Mesenchymal stem cell (in vitro differentiated cells and primary cell): ENCODE measurements around the gene HNRNPUL1.

ENCODE experiments used
- DNase-seq: peaks from one replicate; pipeline ENCODE4 v3.0.0-alpha.2; 2013
- H2AFZ ChIP-seq: one replicate; pipeline ENCODE4 v1.6.1; 2013; ENCODE audit warnings: low read depth, mild to moderate bottlenecking, control low read depth, inconsistent platforms, low read length, moderate library complexity
- H2AK5ac ChIP-seq: 2 replicates; pipeline ENCODE4 v1.6.1; 2013; ENCODE audit warnings: low read length, moderate library complexity, mild to moderate bottlenecking, inconsistent platforms; ENCODE audit not compliant: severe bottlenecking
- H2BK120ac ChIP-seq: one replicate; pipeline ENCODE4 v1.6.1; 2013; ENCODE audit warnings: low read depth, mild to moderate bottlenecking, inconsistent platforms, low read length, moderate library complexity
- H2BK12ac ChIP-seq, 2 experiments: one replicate each; pipeline ENCODE4 v1.6.1; 2013; ENCODE audit warnings: inconsistent platforms in 2 of 2, low read length in 2 of 2, mild to moderate bottlenecking in 2 of 2, moderate library complexity in 2 of 2, control low read depth in 1 of 2
- H2BK15ac ChIP-seq: one replicate; pipeline ENCODE4 v1.6.1; 2013; ENCODE audit warnings: mild to moderate bottlenecking, low read depth, inconsistent platforms; ENCODE audit not compliant: poor library complexity, severe bottlenecking
- H2BK5ac ChIP-seq: 2 replicates; pipeline ENCODE4 v1.6.1; 2013; ENCODE audit warnings: low read depth, mild to moderate bottlenecking, low read length, control low read depth, inconsistent platforms; ENCODE audit not compliant: poor library complexity, severe bottlenecking
- H3K14ac ChIP-seq, 2 experiments: one replicate each; pipeline ENCODE4 v1.6.1; 2013; ENCODE audit warnings: inconsistent platforms in 2 of 2, low read length in 2 of 2, control low read depth in 1 of 2, mild to moderate bottlenecking in 1 of 2, moderate library complexity in 1 of 2
- H3K18ac ChIP-seq, 2 experiments: one replicate each; pipeline ENCODE4 v1.6.1; 2013; ENCODE audit warnings: inconsistent platforms in 2 of 2, low read length in 2 of 2, control low read depth in 1 of 2, low read depth in 1 of 2, mild to moderate bottlenecking in 1 of 2
- H3K23ac ChIP-seq, 2 experiments: one replicate each; pipeline ENCODE4 v1.6.1; 2013; ENCODE audit warnings: inconsistent platforms in 2 of 2, low read length in 2 of 2, mild to moderate bottlenecking in 2 of 2, moderate library complexity in 2 of 2, control low read depth in 1 of 2
- H3K27ac ChIP-seq: 2 replicates; pipeline ENCODE4 v1.5.1; 2013; ENCODE audit warnings: mild to moderate bottlenecking, moderate library complexity, low read length, control low read depth, inconsistent platforms; ENCODE audit not compliant: poor library complexity, severe bottlenecking
- H3K27me3 ChIP-seq, 2 experiments: 2 replicates each; pipeline versions ENCODE4 v1.6.1 to v1.7.0; 2013; ENCODE audit warnings: low read length in 2 of 2, mild to moderate bottlenecking in 2 of 2, moderate library complexity in 2 of 2, control low read depth in 1 of 2, inconsistent platforms in 1 of 2; ENCODE audit not compliant: control insufficient read depth in 1 of 2, insufficient read depth in 1 of 2
- H3K36me3 ChIP-seq, 2 experiments: 2 replicates each; pipeline versions ENCODE4 v1.6.1 to v1.7.0; 2013; ENCODE audit warnings: low read length in 2 of 2, control low read depth in 1 of 2, inconsistent platforms in 1 of 2, low read depth in 1 of 2, mild to moderate bottlenecking in 1 of 2; ENCODE audit not compliant: insufficient read depth in 2 of 2, control insufficient read depth in 1 of 2
- H3K4ac ChIP-seq, 2 experiments: one replicate each; pipeline ENCODE4 v1.6.1; 2013; ENCODE audit warnings: inconsistent platforms in 2 of 2, low read length in 2 of 2, mild to moderate bottlenecking in 2 of 2, moderate library complexity in 2 of 2, control low read depth in 1 of 2, low read depth in 1 of 2
- H3K4me1 ChIP-seq: 2 replicates; pipeline ENCODE4 v1.6.1; 2013; ENCODE audit warnings: low read depth, low read length, control low read depth; ENCODE audit not compliant: control insufficient read depth, insufficient read depth
- H3K4me2 ChIP-seq: 2 replicates; pipeline ENCODE4 v1.6.1; 2013; ENCODE audit warnings: low read length, mild to moderate bottlenecking, inconsistent platforms; ENCODE audit not compliant: poor library complexity, severe bottlenecking
- H3K4me3 ChIP-seq, 2 experiments: 2 replicates each; pipeline versions ENCODE4 v1.5.1 to v1.7.0; 2013; ENCODE audit warnings: low read length in 2 of 2, mild to moderate bottlenecking in 2 of 2, control low read depth in 1 of 2, low read depth in 1 of 2; ENCODE audit not compliant: insufficient read depth in 1 of 2
- H3K79me1 ChIP-seq: replicated peaks from 2 replicates; pipeline ENCODE4 v1.6.1; 2013; ENCODE audit warnings: mild to moderate bottlenecking, control low read depth, low read length, inconsistent platforms; ENCODE audit not compliant: poor library complexity, severe bottlenecking
- H3K9ac ChIP-seq: 2 replicates; pipeline ENCODE4 v1.7.0; 2013; ENCODE audit warnings: mild to moderate bottlenecking, low read length, moderate library complexity
- H3K9me3 ChIP-seq: 2 replicates; pipeline ENCODE4 v1.7.0; 2013; ENCODE audit warnings: mild to moderate bottlenecking, low read length; ENCODE audit not compliant: control insufficient read depth
- H4K8ac ChIP-seq: one replicate; pipeline ENCODE4 v1.6.1; 2013; ENCODE audit warnings: inconsistent platforms, mild to moderate bottlenecking, low read length, moderate library complexity
- H4K91ac ChIP-seq: one replicate; pipeline ENCODE4 v1.6.1; 2013; ENCODE audit warnings: mild to moderate bottlenecking, low read length, inconsistent platforms
- WGBS: methylation state at CpG from one replicate; pipeline ENCODE4 v1.1.7; 2013; ENCODE audit warnings: mixed read lengths; 5-methylcytosine and 5-hydroxymethylcytosine counted together

The HNRNPUL1 gene

DNA sequence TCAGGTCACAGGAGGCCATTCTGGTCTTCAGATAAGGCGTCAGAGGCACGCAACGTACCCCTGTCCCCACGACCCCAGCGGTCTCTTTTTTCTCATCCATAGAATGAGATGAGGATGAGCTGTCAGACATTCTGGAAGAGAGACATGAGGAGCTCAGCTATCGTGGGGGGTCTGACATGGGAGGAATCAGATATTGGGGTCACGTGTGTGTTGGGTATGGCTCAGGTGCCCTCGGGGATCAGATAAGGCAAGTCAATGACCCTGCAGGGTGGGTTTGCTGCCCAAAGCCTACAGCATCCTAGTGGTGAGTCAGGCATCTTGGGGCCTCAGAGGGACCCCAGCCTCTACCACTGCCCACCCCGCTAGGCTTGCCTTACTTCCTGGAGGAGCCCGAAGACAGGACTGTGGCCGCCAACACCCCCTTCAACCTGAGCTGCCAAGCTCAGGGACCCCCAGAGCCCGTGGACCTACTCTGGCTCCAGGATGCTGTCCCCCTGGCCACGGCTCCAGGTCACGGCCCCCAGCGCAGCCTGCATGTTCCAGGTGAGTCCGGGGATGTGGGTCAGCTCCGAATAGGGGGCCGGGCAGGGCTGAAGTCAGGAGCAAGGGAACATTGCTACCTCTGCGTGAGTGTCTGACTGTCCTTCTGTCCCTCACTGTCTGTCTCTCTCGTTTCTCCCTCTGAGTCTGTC is 42.5 kb upstream of the HNRNPUL1 start:
- peak overlapping the region; percentile 28 to 73 for H2BK12ac ChIP-seq
- WGBS = 93% methylated on average over 19 of the region's 20 CpGs
- no peak overlapping the region for H3K4ac ChIP-seq
- peak overlapping the region; percentile 83 for H2AK5ac ChIP-seq
- H3K4me3 ChIP-seq = peak overlapping the region in 1 of 2 experiments; percentile 98
- no peaks in the 10 kb centered on the region for H3K79me1 ChIP-seq
- H3K14ac ChIP-seq = no peak overlapping the region
- peak overlapping the region; percentile 55 for H3K27ac ChIP-seq
- H2BK5ac ChIP-seq = peak overlapping the region; percentile 58
- no peak for DNase-seq
- no peak overlapping the region for H4K91ac ChIP-seq
- no peak overlapping the region for H2AFZ ChIP-seq
- H3K9ac ChIP-seq = peak overlapping the region; percentile 98
- no peak overlapping the region for H3K23ac ChIP-seq
- peak overlapping the region; percentile 42 for H3K4me2 ChIP-seq
- no peak overlapping the region for H2BK120ac ChIP-seq
- H3K18ac ChIP-seq = peak overlapping the region in 1 of 2 experiments; percentile 56
- peaks cover 33 to 36% of the 10 kb centered on the region in 2 experiments for H3K36me3 ChIP-seq
- H4K8ac ChIP-seq = no peak overlapping the region
- H2BK15ac ChIP-seq = peak overlapping the region; percentile 33
- H3K9me3 ChIP-seq = no peaks in the 10 kb centered on the region
- H3K4me1 ChIP-seq = peaks cover 53% of the 10 kb centered on the region
- no peaks in the 10 kb centered on the region for H3K27me3 ChIP-seq

DNA sequence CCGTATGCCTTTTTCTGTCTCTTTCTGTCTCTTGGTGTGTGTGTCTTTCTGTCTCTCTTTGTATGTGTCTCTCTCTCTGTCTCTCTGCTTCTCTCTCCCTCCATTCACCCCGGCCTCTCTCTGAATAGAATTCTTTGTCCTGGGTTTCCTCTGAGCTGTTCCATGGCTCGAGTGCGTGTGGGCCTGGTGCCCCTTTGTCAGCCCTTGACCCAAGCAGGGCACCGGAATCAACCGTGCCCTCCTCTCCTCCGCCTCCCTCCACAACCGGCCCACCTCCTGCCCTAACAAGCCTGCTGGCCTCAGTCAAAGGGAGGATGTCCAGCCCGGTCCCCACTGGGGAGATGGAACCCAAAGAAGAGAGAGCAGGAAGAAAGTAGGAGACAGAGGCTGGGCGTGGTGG is 41.9 kb upstream of the HNRNPUL1 start:
- Histone ChIP-seq H3K9me3 (no peaks in the 10 kb centered on the region), H3K27me3 (no peaks in the 10 kb centered on the region), H2AK5ac (peak overlapping the region; percentile 63), H4K91ac (no peak overlapping the region), H3K27ac (peak overlapping the region; percentile 55), H3K4ac (peak overlapping the region; percentile 29 to 53), H2BK5ac (peak overlapping the region; percentile 79), H3K9ac (peak overlapping the region; percentile 98), H3K4me2 (peak overlapping the region; percentile 42), H2BK12ac (peak overlapping the region in 1 of 2 experiments; percentile 78), H3K23ac (no peak overlapping the region), H3K79me1 (no peaks in the 10 kb centered on the region), H2AFZ (no peak overlapping the region), H2BK120ac (no peak overlapping the region), H2BK15ac (no peak overlapping the region), H3K36me3 (peaks cover 36 to 42% of the 10 kb centered on the region in 2 experiments), H3K4me3 (peak overlapping the region in 1 of 2 experiments; percentile 98), H3K14ac (no peak overlapping the region), H4K8ac (no peak overlapping the region), H3K4me1 (peaks cover 57% of the 10 kb centered on the region), H3K18ac (peak overlapping the region in 1 of 2 experiments; percentile 80)
- no peak for DNase-seq
- WGBS = 83% methylated on average over 6 of the region's 10 CpGs

DNA sequence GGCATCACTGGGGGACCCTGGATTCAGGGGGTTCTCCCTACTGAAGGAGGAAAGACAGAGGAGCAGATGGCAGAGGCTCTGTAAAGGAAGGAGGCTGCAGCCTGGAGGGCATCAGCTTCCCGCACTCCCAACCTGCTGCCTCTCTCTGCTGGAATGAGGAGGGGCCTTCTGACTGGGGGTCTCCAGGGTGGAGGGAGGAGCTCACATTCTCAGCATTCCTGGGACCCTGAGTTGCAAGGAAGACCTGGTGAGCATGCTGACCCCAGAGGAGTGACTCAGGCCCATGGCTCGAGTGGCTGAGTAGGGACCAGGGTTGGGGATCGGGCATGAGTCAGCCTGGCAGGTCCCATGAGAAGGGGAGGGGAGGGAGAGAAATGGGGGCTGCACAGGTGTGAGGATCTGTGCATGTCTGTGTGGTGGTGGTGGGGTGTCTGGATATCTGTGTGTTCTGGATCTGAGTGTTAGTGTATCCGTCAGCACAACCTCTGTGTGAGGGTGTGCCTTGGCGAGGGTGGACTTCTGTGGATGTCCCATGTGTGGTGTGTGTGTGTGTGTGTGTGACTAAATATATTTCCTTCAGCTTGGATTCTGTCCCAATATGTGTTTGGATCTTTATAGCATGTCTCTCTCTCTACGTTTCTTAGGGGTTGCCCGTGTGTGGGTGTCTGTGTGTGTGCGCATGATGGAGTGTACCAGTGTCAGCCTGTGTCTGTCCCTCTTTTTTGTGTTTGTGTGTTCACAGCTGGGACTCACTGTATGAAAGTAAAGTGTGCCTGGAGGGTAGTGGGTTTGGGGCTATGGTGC is 40.5 kb upstream of the HNRNPUL1 start:
- Histone ChIP-seq H4K8ac (peak overlapping the region; percentile 59), H3K79me1 (no peaks in the 10 kb centered on the region), H3K14ac (no peak overlapping the region), H3K27me3 (no peaks in the 10 kb centered on the region), H3K4ac (peak overlapping the region; percentile 42 to 57), H3K27ac (peak overlapping the region; percentile 95), H3K4me1 (peaks cover 54% of the 10 kb centered on the region), H2BK5ac (peak overlapping the region; percentile 84), H3K4me2 (peak overlapping the region; percentile 11), H3K18ac (peak overlapping the region; percentile 22 to 77), H2AK5ac (peak overlapping the region; percentile 58), H2BK12ac (peak overlapping the region; percentile 49 to 85), H2AFZ (no peak overlapping the region), H2BK120ac (peak overlapping the region; percentile 87), H3K23ac (no peak overlapping the region), H4K91ac (peak overlapping the region; percentile 77), H3K9me3 (no peaks in the 10 kb centered on the region), H3K4me3 (peak overlapping the region in 1 of 2 experiments; percentile 69), H2BK15ac (peak overlapping the region; percentile 58), H3K9ac (peak overlapping the region; percentile 83), H3K36me3 (peaks cover 47 to 52% of the 10 kb centered on the region in 2 experiments)
- DNase-seq = peak; percentile 87
- 14% methylated on average over 8 of the region's 8 CpGs for WGBS

DNA sequence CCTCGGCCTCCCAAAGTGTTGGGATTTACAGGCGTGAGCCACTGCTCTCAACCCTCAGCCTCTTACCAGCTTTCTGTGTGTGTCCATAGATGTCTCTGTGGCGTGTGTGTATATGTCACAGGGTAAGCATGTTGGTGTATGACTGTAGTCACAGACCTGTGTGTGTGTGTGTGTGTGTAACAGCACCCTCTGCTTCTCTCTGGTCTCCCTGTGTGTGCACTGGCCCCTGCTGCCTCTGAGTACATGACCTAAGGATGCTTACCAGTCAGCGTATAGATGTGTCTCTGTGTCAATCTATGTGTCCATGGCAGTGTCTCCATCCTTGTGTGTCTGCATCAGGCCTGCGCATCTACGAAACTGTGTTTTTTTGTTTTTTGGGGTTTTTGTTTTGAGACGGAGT is 39.5 kb upstream of the HNRNPUL1 start:
- H3K4me1 ChIP-seq = peaks cover 54% of the 10 kb centered on the region
- H2BK5ac ChIP-seq = peak overlapping the region; percentile 33
- H2BK120ac ChIP-seq = no peak overlapping the region
- H2BK12ac ChIP-seq = peak overlapping the region in 1 of 2 experiments; percentile 75
- H4K91ac ChIP-seq = peak overlapping the region; percentile 30
- H3K4me3 ChIP-seq = peak overlapping the region in 1 of 2 experiments; percentile 69
- H3K4ac ChIP-seq = peak overlapping the region; percentile 29 to 32
- H4K8ac ChIP-seq = no peak overlapping the region
- no peak overlapping the region for H3K4me2 ChIP-seq
- H3K18ac ChIP-seq = peak overlapping the region in 1 of 2 experiments; percentile 67
- peak overlapping the region; percentile 95 for H3K27ac ChIP-seq
- WGBS = 91% methylated on average over 6 of the region's 7 CpGs
- H3K79me1 ChIP-seq = peaks cover 3% of the 10 kb centered on the region
- no peak overlapping the region for H3K23ac ChIP-seq
- H3K9ac ChIP-seq = peak overlapping the region; percentile 83
- H3K27me3 ChIP-seq = no peaks in the 10 kb centered on the region
- H3K9me3 ChIP-seq = no peaks in the 10 kb centered on the region
- peak overlapping the region in 1 of 2 experiments; percentile 19 for H3K14ac ChIP-seq
- H2BK15ac ChIP-seq = no peak overlapping the region
- peaks cover 51 to 56% of the 10 kb centered on the region in 2 experiments for H3K36me3 ChIP-seq
- H2AK5ac ChIP-seq = peak overlapping the region; percentile 58
- H2AFZ ChIP-seq = no peak overlapping the region
- DNase-seq = peak; percentile 24
